H1 (cell line): ENCODE data around the gene CAMK1. TPM values are rescaled to one million over a fixed set of nuclear protein-coding genes. Genes with fewer than 3 reads are reported as not detected.

Source experiments
- CTCF ChIA-PET: fragments of 300-600 bp; sonication (Branson Sonifier 250); formaldehyde crosslinking; loops from one replicate; lab custom pipeline; 2021; ENCODE audit not compliant: partially characterized antibody; lab: Charles Lee
- POLR2A ChIA-PET: fragments of 300-600 bp; sonication (Branson Sonifier 250); formaldehyde crosslinking; loops from one replicate; lab custom pipeline; 2021; ENCODE audit warnings: inconsistent platforms; ENCODE audit not compliant: partially characterized antibody; lab: Charles Lee
- DNase-seq, 2 experiments: peaks; one replicate each; pipeline versions ENCODE4 v3.0.0 to v3.0.0-alpha.2; 2010 to 2022; ENCODE audit warnings: low spot score in 2 of 2, low read depth in 1 of 2, mixed read lengths in 1 of 2
- FAIRE-seq: peaks from 2 replicates; lab custom pipeline; 2011; peaks lifted over from hg19 to GRCh38; lab: Jason Lieb, UNC
- H2AFZ ChIP-seq: 2 replicates; pipeline ENCODE4 v1.8.1; 2012; ENCODE audit warnings: low read length, inconsistent platforms
- H2AK5ac ChIP-seq: 2 replicates; pipeline ENCODE4 v1.6.1; 2013; ENCODE audit warnings: low read depth, low read length
- H2BK120ac ChIP-seq: replicated peaks from 2 replicates; pipeline ENCODE3; 2013; ENCODE audit warnings: low read depth, low read length, inconsistent platforms
- H2BK12ac ChIP-seq: 2 replicates; pipeline ENCODE4 v1.6.1; 2013; ENCODE audit warnings: low read depth, low read length
- H2BK15ac ChIP-seq: 2 replicates; pipeline ENCODE4 v1.6.1; 2013; ENCODE audit warnings: low read length
- H2BK20ac ChIP-seq: 2 replicates; pipeline ENCODE4 v1.6.1; 2013; ENCODE audit warnings: low read length
- H2BK5ac ChIP-seq: 2 replicates; pipeline ENCODE4 v1.6.1; 2013; ENCODE audit warnings: low read depth, low read length
- H3K14ac ChIP-seq: 2 replicates; pipeline ENCODE4 v1.6.1; 2013; ENCODE audit warnings: inconsistent platforms; ENCODE audit not compliant: insufficient read length
- H3K18ac ChIP-seq: 2 replicates; pipeline ENCODE4 v1.6.1; 2013; ENCODE audit warnings: low read length; ENCODE audit errors: extremely low read depth
- H3K23ac ChIP-seq: 2 replicates; pipeline ENCODE4 v1.6.1; 2013; ENCODE audit warnings: inconsistent platforms; ENCODE audit not compliant: insufficient read length
- H3K23me2 ChIP-seq: 2 replicates; pipeline ENCODE4 v1.6.1; 2013; ENCODE audit warnings: low read depth, low read length
- H3K27ac ChIP-seq: 2 replicates; pipeline ENCODE4 v1.6.1; 2011; ENCODE audit warnings: low read depth, low read length, inconsistent platforms
- H3K27me3 ChIP-seq, 4 experiments: replicated peaks in 1 of 4; 1 replicate in 1 of 4; 2 replicates in 3 of 4; pipeline versions ENCODE4 v1.6.1 to v1.8.1; 2011 to 2013; ENCODE audit warnings: low read length in 3 of 4, mild to moderate bottlenecking in 3 of 4, inconsistent platforms in 2 of 4, mixed read lengths in 2 of 4, moderate library complexity in 1 of 4; ENCODE audit not compliant: control insufficient read depth in 3 of 4, insufficient read depth in 3 of 4; ENCODE audit errors: extremely low read depth in 1 of 4
- H3K36me3 ChIP-seq, 4 experiments: 2 replicates each; pipeline versions ENCODE4 v1.6.1 to v1.8.1; 2011 to 2013; ENCODE audit warnings: mild to moderate bottlenecking in 4 of 4, low read length in 3 of 4, moderate library complexity in 2 of 4, control low read depth in 1 of 4, inconsistent platforms in 1 of 4; ENCODE audit not compliant: insufficient read depth in 4 of 4, control insufficient read depth in 2 of 4
- H3K4ac ChIP-seq: replicated peaks from 2 replicates; pipeline ENCODE3; 2013; ENCODE audit warnings: low read length, low read depth, mixed read lengths, inconsistent platforms; ENCODE audit not compliant: insufficient read length
- H3K4me1 ChIP-seq, 4 experiments: replicated peaks in 1 of 4; 1 replicate in 1 of 4; 2 replicates in 3 of 4; pipeline versions ENCODE4 v1.6.1 to v1.8.1; 2011 to 2013; ENCODE audit warnings: low read length in 3 of 4, inconsistent platforms in 2 of 4, mixed read lengths in 1 of 4; ENCODE audit not compliant: insufficient read depth in 4 of 4, control insufficient read depth in 3 of 4
- H3K4me2 ChIP-seq, 2 experiments: 2 replicates each; pipeline versions ENCODE4 v1.6.1 to v1.8.1; 2011 to 2013; ENCODE audit warnings: low read depth in 2 of 2, low read length in 2 of 2, control low read depth in 1 of 2, inconsistent platforms in 1 of 2, mild to moderate bottlenecking in 1 of 2; ENCODE audit not compliant: insufficient read depth in 1 of 2
- H3K4me3 ChIP-seq, 4 experiments: fragments of 200-600, 300-600 bp in 1 of 4; sonication (generic), shearing (Covaris generic), sonication (Bioruptor Twin) in 1 of 4; 2 replicates each; pipeline versions ENCODE4 v1.5.1 to v1.8.1; 2011 to 2016; ENCODE audit warnings: low read length in 4 of 4, low read depth in 3 of 4, control low read depth in 2 of 4, inconsistent platforms in 2 of 4, mild to moderate bottlenecking in 2 of 4, mixed read lengths in 1 of 4, moderate library complexity in 1 of 4; ENCODE audit not compliant: insufficient read depth in 2 of 4; ENCODE audit errors: extremely low read depth in 1 of 4
- H3K56ac ChIP-seq: replicated peaks from 2 replicates; pipeline ENCODE3; 2013; ENCODE audit warnings: low read depth, mild to moderate bottlenecking, mixed read lengths, low read length, inconsistent platforms; ENCODE audit not compliant: insufficient read length
- H3K79me1 ChIP-seq: 2 replicates; pipeline ENCODE4 v1.6.1; 2013; ENCODE audit warnings: low read depth, low read length, control low read depth
- H3K79me2 ChIP-seq, 2 experiments: 2 replicates each; pipeline versions ENCODE4 v1.6.1 to v1.8.1; 2012 to 2013; ENCODE audit warnings: low read length in 2 of 2, mild to moderate bottlenecking in 2 of 2, inconsistent platforms in 1 of 2; ENCODE audit not compliant: insufficient read depth in 2 of 2, control insufficient read depth in 1 of 2
- H3K9ac ChIP-seq, 4 experiments: replicated peaks in 1 of 4; 1 replicate in 1 of 4; 2 replicates in 3 of 4; pipeline versions ENCODE4 v1.6.1 to v1.8.1; 2011 to 2013; ENCODE audit warnings: low read depth in 3 of 4, low read length in 3 of 4, control low read depth in 2 of 4, mild to moderate bottlenecking in 2 of 4, moderate library complexity in 2 of 4, inconsistent platforms in 1 of 4; ENCODE audit errors: extremely low read depth in 1 of 4
- H3K9me3 ChIP-seq, 2 experiments: 2 replicates each; pipeline versions ENCODE4 v1.6.1 to v1.8.1; 2012 to 2013; ENCODE audit warnings: mild to moderate bottlenecking in 2 of 2, moderate library complexity in 2 of 2, control low read depth in 1 of 2, inconsistent platforms in 1 of 2, low read depth in 1 of 2, low read length in 1 of 2, mixed read lengths in 1 of 2; ENCODE audit not compliant: insufficient read depth in 2 of 2
- H4K20me1 ChIP-seq, 2 experiments: replicated peaks in 1 of 2; 2 replicates each; pipeline versions ENCODE3 to v1.8.1; 2011 to 2013; ENCODE audit warnings: inconsistent platforms in 2 of 2, low read length in 2 of 2, mild to moderate bottlenecking in 1 of 2; ENCODE audit not compliant: insufficient read depth in 2 of 2, control insufficient read depth in 1 of 2
- H4K5ac ChIP-seq: 2 replicates; pipeline ENCODE4 v1.6.1; 2013; ENCODE audit warnings: low read length, low read depth, mixed read lengths, inconsistent platforms; ENCODE audit not compliant: insufficient read length
- H4K8ac ChIP-seq: 2 replicates; pipeline ENCODE4 v1.8.0; 2013; ENCODE audit warnings: mild to moderate bottlenecking, moderate library complexity, low read length, inconsistent platforms; ENCODE audit not compliant: insufficient read depth; ENCODE audit errors: extremely low read depth
- H4K91ac ChIP-seq: replicated peaks from 2 replicates; pipeline ENCODE3; 2013; ENCODE audit warnings: low read length, mixed read lengths, inconsistent platforms; ENCODE audit not compliant: insufficient read length
- ASH2L ChIP-seq: fragments of 200-600, 300-600 bp; sonication (generic); IDR thresholded peaks from one replicate; pipeline ENCODE4 v1.7.1; 2017; ENCODE audit warnings: low read length
- CEBPB ChIP-seq: IDR thresholded peaks from 2 replicates; pipeline ENCODE4 v1.6.1; 2012; ENCODE audit warnings: low read depth, low read length
- CHD1 ChIP-seq: IDR thresholded peaks from 2 replicates; pipeline ENCODE4 v1.6.1; 2012; ENCODE audit warnings: low read depth, low read length, improper control_type of control experiment
- CTCF ChIP-seq, 3 experiments: IDR thresholded peaks; 1 replicate in 2 of 3; 2 replicates in 1 of 3; pipeline versions ENCODE4 v1.5.1 to v1.6.1; 2011; ENCODE audit warnings: low read length in 3 of 3, mild to moderate bottlenecking in 3 of 3, inconsistent platforms in 2 of 3, low read depth in 1 of 3, moderate library complexity in 1 of 3; ENCODE audit not compliant: insufficient read depth in 1 of 3; ENCODE audit errors: control extremely low read depth in 1 of 3
- HDAC2 ChIP-seq, 2 experiments: fragments of 300-600 bp in 1 of 2; sonication (generic) in 1 of 2; IDR thresholded peaks; 2 replicates each; pipeline ENCODE4 v1.6.1; 2011 to 2012; ENCODE audit warnings: low read depth in 2 of 2, low read length in 2 of 2, mild to moderate bottlenecking in 2 of 2, moderate library complexity in 2 of 2, borderline replicate concordance in 1 of 2, inconsistent platforms in 1 of 2
- JUND ChIP-seq: IDR thresholded peaks from 2 replicates; pipeline ENCODE4 v1.6.1; 2011; ENCODE audit warnings: mild to moderate bottlenecking, improper control_type of control experiment, low read length
- KDM4A ChIP-seq: IDR thresholded peaks from one replicate; pipeline ENCODE4 v1.7.1; 2012; ENCODE audit warnings: low read depth, mild to moderate bottlenecking, moderate library complexity, low read length, inconsistent platforms; ENCODE audit not compliant: severe bottlenecking
- RFX5 ChIP-seq: IDR thresholded peaks from 2 replicates; pipeline ENCODE4 v1.6.1; 2011; ENCODE audit warnings: low read depth, low read length, improper control_type of control experiment, borderline replicate concordance
- RNF2 ChIP-seq: fragments of 200-900, 300-1000 bp; sonication (generic); IDR thresholded peaks from 2 replicates; pipeline ENCODE4 v1.7.1; 2016; ENCODE audit warnings: borderline replicate concordance, low read depth, mild to moderate bottlenecking, antibody characterized with exemption, low read length; ENCODE audit not compliant: poor library complexity, severe bottlenecking; ENCODE audit errors: missing control alignments
- TBP ChIP-seq: IDR thresholded peaks from 2 replicates; pipeline ENCODE4 v1.6.1; 2011; ENCODE audit warnings: low read depth, low read length, improper control_type of control experiment
- TEAD4 ChIP-seq: IDR thresholded peaks from 2 replicates; pipeline ENCODE4 v1.6.1; 2012; ENCODE audit warnings: low read depth, low read length, inconsistent platforms, mixed read lengths
- WGBS, 2 experiments: shearing (Covaris generic) in 1 of 2; methylation state at CpG; one replicate each; pipeline versions ENCODE4 v1.1.6 to v1.1.7; 2013 to 2015; ENCODE audit warnings: low lambda C conversion rate in 2 of 2, mixed read lengths in 2 of 2, inconsistent platforms in 1 of 2, low coverage in 1 of 2, missing lambda C conversion rate in 1 of 2; ENCODE audit not compliant: insufficient replicate concordance in 2 of 2, insufficient coverage in 1 of 2, insufficient read length in 1 of 2; ENCODE audit errors: extremely low coverage in 1 of 2, missing lambda C conversion rate in 1 of 2; 5-methylcytosine and 5-hydroxymethylcytosine counted together
- polyA plus RNA-seq, 7 experiments: library from polyadenylated mRNA; depleted of rRNA in 3 of 7; stranded (reverse) in 5 of 7; unstranded in 2 of 7; fragments of >200 nt in 5 of 7; fragments of 200-250 nt in 2 of 7; gene quantifications; 1 replicate in 5 of 7; 2 replicates in 1 of 7; 4 replicates in 1 of 7; pipeline versions ENCODE4 v1.2.1 to v1.2.3, GENCODE V29; 2011 to 2013; ENCODE audit warnings: missing spikeins in 2 of 7, mixed read lengths in 2 of 7
- total RNA-seq: library from RNA; stranded (reverse); fragmentation: NEBNext Ultra II Directional; extraction: Animal tissue kit (Norgen Biotek cat#: 25700); gene quantifications from 2 replicates; pipeline ENCODE4 v1.2.1, GENCODE V29; 2021

CAMK1 gene
- total and polyA plus RNA-seq, 2 of the 8 experiments (the other 6 are each of a cell fraction or from before 2014, with no cell fraction given): 4.9 to 5.1 TPM

- TF ChIP-seq TBP (no peak), ASH2L (no peak), JUND (no peak), CTCF (IDR thresholded peaks at IDR 0.05; ENCODE audit: control extremely low read depth in 1 of 3, insufficient read depth in 1 of 3, low read depth in 1 of 3, low read length in 3 of 3) (no peak), CHD1 (no peak), RNF2 (no peak), CEBPB (no peak), KDM4A (no peak), TEAD4 (no peak), HDAC2 (IDR thresholded peaks at IDR 0.05; ENCODE audit: borderline replicate concordance in 1 of 2, low read depth in 2 of 2, low read length in 2 of 2) (no peak), RFX5 (no peak)
- Histone ChIP-seq H2BK120ac (no peak overlapping the region), H2BK20ac (no peak overlapping the region), H3K56ac (no peak overlapping the region), H4K8ac (no peak overlapping the region), H3K18ac (no peak overlapping the region), H2AK5ac (no peak overlapping the region), H2BK15ac (no peak overlapping the region), H3K14ac (no peak overlapping the region), H2AFZ (no peak overlapping the region), H2BK12ac (no peak overlapping the region), H3K79me1 (no peaks in the 10 kb centered on the region), H3K27ac (no peak overlapping the region), H3K4ac (no peak overlapping the region), H3K9ac (no peak overlapping the region), H3K36me3 (peaks cover 3 to 38% (median 18%) of the 10 kb centered on the region in 4 experiments; a peak in 7 of 8 replicates), H3K4me3 (no peak overlapping the region), H3K4me2 (no peak overlapping the region), H3K79me2 (no peaks in the 10 kb centered on the region), H4K5ac (no peak overlapping the region), H3K9me3 (no peaks in the 10 kb centered on the region), H4K91ac (no peak overlapping the region), H2BK5ac (no peak overlapping the region), H3K4me1 (no peaks in the 10 kb centered on the region), H3K23me2 (no peaks in the 10 kb centered on the region), H4K20me1 (peaks cover 0 to 10% of the 10 kb centered on the region in 2 experiments), H3K27me3 (no peaks in the 10 kb centered on the region; a peak in 1 of 7 replicates), H3K23ac (no peak overlapping the region)
- 92% methylated on average over 13 of the region's 13 CpGs; no CpG with 5 or more reads in 1 of the 2 experiments for WGBS, 2 experiments
- DNase-seq (no peak), FAIRE-seq (no peak)
- ChIA-PET CTCF (no interaction called here), POLR2A (interaction anchor here (0.5 to 0.6 kb wide), 2 partner anchors 8 to 57 kb away, joined by 4 read pairs; no protein-coding TSS in a partner anchor)
Observed at GRCh38 chr3:9757427-9757826, 12.3 kb downstream of the CAMK1 start.
